Spinal cord (tissue), 10 donors: Measurements from ENCODE around the gene GAREM1. TPM values are rescaled to one million over a fixed set of nuclear protein-coding genes. Genes with fewer than 3 reads are reported as not detected.
A peak's percentile ranks its signal among the peaks of the same experiment; 100 is the strongest.

Source experiments
- DNase-seq, 6 donors: peaks; one replicate each; pipeline versions ENCODE4 v3.0.0 to v3.0.0-alpha.2; 2013 to 2015; ENCODE audit warnings: low spot score in 6 of 6, low read depth in 4 of 6
- H3K27ac ChIP-seq: one replicate; pipeline ENCODE4 v1.5.1; 2013; ENCODE audit warnings: low read depth, low read length, control low read depth
- H3K27me3 ChIP-seq: one replicate; pipeline ENCODE4 v1.6.1; 2013; ENCODE audit warnings: low read length; ENCODE audit not compliant: control insufficient read depth, insufficient read depth
- H3K36me3 ChIP-seq: one replicate; pipeline ENCODE4 v1.6.1; 2013; ENCODE audit warnings: low read length; ENCODE audit not compliant: control insufficient read depth, insufficient read depth
- H3K4me1 ChIP-seq: one replicate; pipeline ENCODE4 v1.6.1; 2013; ENCODE audit warnings: low read length; ENCODE audit not compliant: control insufficient read depth, insufficient read depth
- H3K4me3 ChIP-seq: one replicate; pipeline ENCODE4 v1.5.1; 2013; ENCODE audit warnings: low read depth, low read length, control low read depth
- H3K9me3 ChIP-seq: one replicate; pipeline ENCODE4 v1.6.1; 2013; ENCODE audit warnings: low read length; ENCODE audit not compliant: control insufficient read depth, insufficient read depth
- WGBS: methylation state at CpG from one replicate; pipeline ENCODE4 v1.1.5; 2013; ENCODE audit warnings: missing lambda C conversion rate; ENCODE audit not compliant: insufficient coverage; 5-methylcytosine and 5-hydroxymethylcytosine counted together
- polyA plus RNA-seq, 2 donors: library from polyadenylated mRNA; unstranded; fragments of 120-200 nt; gene quantifications; one replicate each; pipeline ENCODE4 v1.2.1, GENCODE V29; 2013; ENCODE audit not compliant: insufficient read length in 2 of 2
- total RNA-seq, 2 donors: library from RNA; depleted of rRNA in 1 of 2; stranded (reverse); fragments of 120-200 nt in 1 of 2; fragments of >200 nt in 1 of 2; gene quantifications; one replicate each; pipeline versions ENCODE4 v1.2.3 to v1.2.4, GENCODE V29; 2013 to 2014
- donor health status: healthy.

Gene GAREM1
- total and polyA plus RNA-seq, 4 donors = 12.3 to 19.7 (median 16.6) TPM

DNA sequence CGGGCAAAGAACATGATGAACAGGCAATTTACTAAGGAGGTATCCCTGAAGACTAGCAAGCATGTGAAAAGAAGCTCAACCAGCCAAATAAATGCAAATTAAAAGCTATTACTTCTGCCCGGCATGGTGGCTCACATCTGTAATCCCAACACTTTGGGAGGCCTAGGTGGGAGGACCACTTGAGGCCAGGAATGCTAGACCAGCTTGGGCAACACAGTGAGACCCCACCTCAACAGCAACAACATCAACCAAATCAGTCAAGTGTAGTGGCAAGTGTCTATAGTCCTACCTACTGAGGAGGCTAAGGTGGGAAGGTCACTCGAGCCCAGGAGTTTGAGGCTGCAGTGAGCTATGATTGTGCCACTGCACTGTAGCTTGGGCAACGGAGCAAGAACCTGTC is 141.7 kb downstream of the GAREM1 start:
- 95% methylated on average over 3 of the region's 4 CpGs for WGBS
- H3K36me3 ChIP-seq = peaks cover 3% of the 10 kb centered on the region
- no peak overlapping the region for H3K27ac ChIP-seq
- H3K4me3 ChIP-seq = no peak overlapping the region
- no peaks in the 10 kb centered on the region for H3K4me1 ChIP-seq
- no peak for DNase-seq
- H3K27me3 ChIP-seq = no peaks in the 10 kb centered on the region
- H3K9me3 ChIP-seq = no peaks in the 10 kb centered on the region

DNA sequence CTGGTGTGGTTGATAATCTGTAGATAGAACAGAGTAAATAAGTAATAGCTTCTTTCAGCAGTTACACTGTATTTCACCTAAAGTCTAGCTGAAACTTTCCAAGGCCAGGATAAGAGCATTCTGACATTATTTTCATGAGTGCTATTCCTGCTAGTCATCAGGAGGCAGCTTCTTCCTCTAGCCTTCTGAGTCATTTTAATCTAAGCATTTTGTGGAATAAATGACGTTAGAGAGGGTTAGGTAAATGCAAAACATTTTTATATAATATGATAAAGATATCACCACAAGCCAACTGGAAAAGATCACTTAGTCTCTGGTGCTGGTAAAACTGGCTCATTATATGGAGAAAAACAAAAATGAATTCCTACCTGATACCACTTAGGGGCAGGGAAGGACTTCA is 142.3 kb downstream of the GAREM1 start:
- Histone ChIP-seq H3K27ac (no peak overlapping the region), H3K4me3 (no peak overlapping the region), H3K4me1 (no peaks in the 10 kb centered on the region), H3K27me3 (no peaks in the 10 kb centered on the region), H3K9me3 (no peaks in the 10 kb centered on the region), H3K36me3 (peaks cover 3% of the 10 kb centered on the region)
- no peak for DNase-seq
- WGBS = no CpG with 5 or more reads among the region's 1 CpG

DNA sequence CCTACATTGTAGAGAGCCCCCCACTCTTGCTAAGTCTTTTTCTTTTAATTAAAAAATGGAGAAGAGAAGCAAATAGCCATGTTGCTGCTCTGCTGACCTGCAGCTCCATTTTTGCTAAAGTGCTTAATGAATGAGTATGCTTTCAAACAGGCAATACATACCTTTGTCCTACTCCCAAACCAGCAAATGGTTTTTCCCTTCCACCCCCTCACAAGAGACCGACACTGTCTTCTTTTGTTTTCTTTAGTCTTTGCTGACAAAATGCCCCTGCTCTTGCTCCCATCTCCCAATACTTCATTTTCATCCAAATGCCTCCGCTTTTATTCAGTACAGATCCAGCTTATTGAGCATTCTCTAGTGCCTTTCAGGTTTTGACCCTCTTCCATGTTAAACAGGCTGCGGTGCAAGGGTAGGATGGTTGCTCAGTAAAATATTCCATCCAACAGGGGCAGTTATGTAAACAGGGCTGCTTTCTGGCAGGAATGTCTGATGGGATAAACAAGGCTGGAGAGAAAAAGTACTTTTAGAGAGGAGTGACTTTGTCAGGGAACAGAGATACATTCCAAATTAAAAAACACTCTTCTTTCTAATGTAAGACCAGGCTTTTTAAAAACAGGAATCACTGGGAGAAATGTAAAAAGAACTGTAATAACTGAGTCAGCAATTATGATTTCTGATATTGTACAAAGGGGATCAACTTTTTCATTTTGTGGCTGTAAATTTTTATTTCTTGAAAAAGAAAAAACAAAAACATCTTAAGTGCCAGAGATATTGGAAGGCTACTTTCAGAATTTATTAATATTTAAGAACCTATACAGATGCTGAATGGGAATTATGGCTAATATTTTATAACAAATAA is 144.0 kb downstream of the GAREM1 start:
- 42% methylated on average over 1 of the region's 3 CpGs for WGBS
- Histone ChIP-seq H3K27me3 (no peaks in the 10 kb centered on the region), H3K4me3 (no peak overlapping the region), H3K4me1 (no peaks in the 10 kb centered on the region), H3K9me3 (no peaks in the 10 kb centered on the region), H3K27ac (peak overlapping the region; percentile 19), H3K36me3 (no peaks in the 10 kb centered on the region)
- DNase-seq = peak in 1 of 6 donors; percentile 48

DNA sequence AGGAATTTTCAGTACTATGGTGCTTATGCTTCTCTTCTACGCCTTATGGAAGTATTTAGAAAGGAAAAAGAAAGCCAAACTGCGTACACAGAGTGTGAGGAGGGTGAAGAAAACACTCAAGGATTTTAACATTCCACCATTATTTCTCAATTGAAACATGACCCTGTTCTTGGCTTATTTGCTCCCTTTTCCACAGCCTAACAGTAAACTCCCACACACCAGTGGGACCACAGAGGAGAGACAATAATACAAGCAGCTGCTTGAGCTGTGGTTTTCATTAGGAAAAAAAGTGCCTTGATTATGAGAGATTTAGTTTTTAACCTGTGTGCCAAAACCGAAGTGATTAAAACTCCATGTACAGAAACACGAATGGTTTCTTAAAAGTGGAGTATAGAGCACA is 146.5 kb downstream of the GAREM1 start:
- no CpG with 5 or more reads among the region's 4 CpGs for WGBS
- Histone ChIP-seq H3K9me3 (no peaks in the 10 kb centered on the region), H3K4me3 (no peak overlapping the region), H3K4me1 (no peaks in the 10 kb centered on the region), H3K27ac (no peak overlapping the region), H3K36me3 (no peaks in the 10 kb centered on the region), H3K27me3 (no peaks in the 10 kb centered on the region)
- DNase-seq = no peak

DNA sequence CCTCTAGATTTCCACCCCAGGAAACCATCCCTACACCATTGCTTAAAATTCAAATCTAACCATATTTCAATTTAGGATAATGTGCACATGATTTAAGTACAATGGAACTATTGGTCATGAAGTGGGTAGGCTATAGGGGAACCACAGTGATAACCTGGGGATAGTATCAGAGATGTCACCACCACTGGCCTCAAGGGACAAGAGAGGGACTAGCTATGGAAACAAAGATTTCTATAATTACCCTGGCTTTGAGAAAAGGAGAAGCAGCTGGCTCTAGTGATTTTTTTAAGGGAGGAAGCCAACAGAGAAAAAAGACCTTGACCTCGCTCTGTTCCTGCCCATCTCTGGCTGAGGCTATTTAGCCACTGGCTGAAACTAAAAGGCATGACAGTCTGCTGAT is 148.9 kb downstream of the GAREM1 start:
- H3K9me3 ChIP-seq = no peaks in the 10 kb centered on the region
- no peaks in the 10 kb centered on the region for H3K36me3 ChIP-seq
- H3K27ac ChIP-seq = no peak overlapping the region
- no peaks in the 10 kb centered on the region for H3K4me1 ChIP-seq
- 100% methylated on average over 1 of the region's 1 CpG for WGBS
- H3K4me3 ChIP-seq = no peak overlapping the region
- no peaks in the 10 kb centered on the region for H3K27me3 ChIP-seq
- DNase-seq = no peak

DNA sequence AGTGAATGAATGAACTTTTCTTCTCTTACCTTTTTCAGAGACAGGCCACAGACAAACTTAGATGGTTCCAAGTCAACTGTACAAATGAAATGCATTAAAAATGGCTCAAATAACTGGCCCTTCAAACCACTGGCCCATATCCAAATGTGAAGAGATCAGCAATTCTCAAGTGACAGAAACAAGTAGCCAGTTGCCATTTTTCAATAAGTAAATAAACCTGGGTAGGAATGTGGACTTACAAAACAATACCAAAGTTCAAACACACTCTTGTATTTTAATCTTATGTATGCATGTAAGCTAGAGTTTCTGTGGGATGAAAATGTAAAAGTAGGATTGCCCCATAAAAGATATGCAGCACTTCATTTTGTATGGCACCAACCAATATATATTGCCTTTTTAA is 151.6 kb downstream of the GAREM1 start:
- no peaks in the 10 kb centered on the region for H3K36me3 ChIP-seq
- no peak for DNase-seq
- no peaks in the 10 kb centered on the region for H3K27me3 ChIP-seq
- no peak overlapping the region for H3K4me3 ChIP-seq
- H3K4me1 ChIP-seq = no peaks in the 10 kb centered on the region
- no peaks in the 10 kb centered on the region for H3K9me3 ChIP-seq
- no peak overlapping the region for H3K27ac ChIP-seq

DNA sequence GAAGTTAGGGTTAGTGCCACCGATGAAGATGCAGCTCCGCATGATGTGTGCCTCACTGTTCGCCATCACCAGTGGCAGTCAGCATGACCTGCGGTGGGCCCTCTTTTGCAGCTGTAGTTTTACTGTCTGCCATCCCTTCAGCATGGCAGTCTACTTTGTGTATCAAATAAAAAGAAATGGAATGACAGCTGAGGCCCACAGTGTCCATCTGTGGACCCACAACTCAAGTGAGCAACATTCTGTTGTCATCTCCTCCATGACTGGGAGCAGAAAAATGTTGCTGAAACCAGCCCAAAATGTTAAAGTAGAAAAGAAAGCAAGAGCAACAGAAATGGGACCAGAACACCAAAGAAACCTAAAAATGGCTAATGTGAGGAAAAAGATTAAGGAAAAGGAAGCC is 152.1 kb downstream of the GAREM1 start:
- H3K4me1 ChIP-seq = no peaks in the 10 kb centered on the region
- no peaks in the 10 kb centered on the region for H3K9me3 ChIP-seq
- DNase-seq = no peak
- WGBS = 98% methylated on average over 4 of the region's 4 CpGs
- no peaks in the 10 kb centered on the region for H3K27me3 ChIP-seq
- H3K36me3 ChIP-seq = no peaks in the 10 kb centered on the region
- no peak overlapping the region for H3K4me3 ChIP-seq
- no peak overlapping the region for H3K27ac ChIP-seq

DNA sequence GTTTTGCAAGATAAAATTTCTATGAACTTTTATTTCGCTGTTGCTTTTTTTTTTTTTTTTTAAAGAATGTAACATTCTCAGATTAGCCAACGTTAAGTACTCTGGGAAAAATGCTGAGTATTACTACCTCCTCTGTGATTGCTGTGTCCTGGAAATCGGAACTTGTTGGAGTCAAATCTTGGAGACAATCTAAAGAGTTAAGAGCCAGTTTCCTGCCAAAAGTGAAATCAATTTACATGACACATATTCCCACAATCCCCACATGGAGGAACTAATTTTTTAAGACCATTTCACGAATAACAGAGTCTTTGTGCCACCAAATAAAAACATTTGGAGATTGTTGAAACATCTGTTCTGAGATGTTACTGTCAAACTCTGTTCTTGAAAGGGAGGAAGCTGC is 153.0 kb downstream of the GAREM1 start:
- H3K27ac ChIP-seq = no peak overlapping the region

DNA sequence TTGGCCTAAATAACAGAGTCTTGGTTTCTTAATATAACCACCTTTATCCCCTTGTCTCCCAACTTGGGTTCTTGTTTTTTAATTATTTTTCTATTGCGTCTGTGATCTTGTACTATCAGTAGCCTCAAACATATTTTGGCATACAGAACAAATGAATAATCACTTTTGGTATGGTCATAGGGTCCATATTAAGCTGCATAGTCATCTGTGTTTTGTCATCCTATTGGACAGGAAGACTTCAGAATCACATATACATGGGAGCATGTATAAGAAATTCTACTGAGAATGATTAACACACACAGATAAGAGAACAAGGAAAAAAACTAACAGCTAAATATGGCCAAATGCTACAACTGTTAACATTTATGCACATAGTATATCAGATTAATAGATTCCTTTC is 154.8 kb downstream of the GAREM1 start:
- Histone ChIP-seq H3K36me3 (no peaks in the 10 kb centered on the region), H3K4me3 (no peak overlapping the region), H3K9me3 (no peaks in the 10 kb centered on the region), H3K4me1 (no peaks in the 10 kb centered on the region), H3K27ac (no peak overlapping the region), H3K27me3 (no peaks in the 10 kb centered on the region)
- WGBS = no CpG with 5 or more reads among the region's 1 CpG
- no peak for DNase-seq

More for the DNA sequence above, 153.0 kb downstream of the GAREM1 start:
- Histone ChIP-seq H3K27me3 (no peaks in the 10 kb centered on the region), H3K9me3 (no peaks in the 10 kb centered on the region), H3K4me3 (no peak overlapping the region), H3K36me3 (no peaks in the 10 kb centered on the region), H3K4me1 (no peaks in the 10 kb centered on the region)
- no peak for DNase-seq
- no CpG with 5 or more reads among the region's 4 CpGs for WGBS

DNA sequence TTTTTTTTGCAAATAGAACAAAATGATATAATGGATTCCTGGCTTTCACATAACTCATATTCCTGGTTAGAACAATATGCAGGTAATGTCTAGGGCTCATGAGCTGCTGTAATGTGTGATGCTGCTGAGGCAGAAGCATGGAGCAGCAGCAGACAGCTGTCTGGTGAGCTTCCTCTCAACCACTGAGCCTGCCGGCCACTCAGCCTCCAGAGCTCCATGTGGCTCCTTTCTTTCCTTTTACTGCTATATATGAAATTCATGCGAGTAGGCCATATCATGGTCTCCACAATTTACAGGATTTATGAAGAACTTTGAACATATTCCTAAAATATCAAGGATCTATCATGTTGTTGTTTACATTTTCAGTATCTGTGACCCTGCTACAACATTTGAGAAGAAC is 159.9 kb downstream of the GAREM1 start:
- Histone ChIP-seq H3K9me3 (no peaks in the 10 kb centered on the region), H3K4me1 (peaks cover 8% of the 10 kb centered on the region), H3K27me3 (no peaks in the 10 kb centered on the region), H3K4me3 (no peak overlapping the region), H3K27ac (no peak overlapping the region), H3K36me3 (no peaks in the 10 kb centered on the region)
- no peak for DNase-seq
- WGBS = 86% methylated on average over 1 of the region's 2 CpGs
